GM12875 (cell line): ENCODE results near the gene PAN3.

Experiments
- H3K4me3 ChIP-seq: one replicate; pipeline ENCODE4 v1.5.1; 2011; ENCODE audit warnings: low read depth, low read length, control low read depth
- CTCF ChIP-seq: IDR thresholded peaks from 2 replicates; pipeline ENCODE4 v1.5.1; 2011; ENCODE audit warnings: low read depth, mild to moderate bottlenecking, control low read depth, inconsistent platforms, low read length, moderate library complexity, borderline replicate concordance; ENCODE audit not compliant: insufficient read depth

The PAN3 gene

DNA sequence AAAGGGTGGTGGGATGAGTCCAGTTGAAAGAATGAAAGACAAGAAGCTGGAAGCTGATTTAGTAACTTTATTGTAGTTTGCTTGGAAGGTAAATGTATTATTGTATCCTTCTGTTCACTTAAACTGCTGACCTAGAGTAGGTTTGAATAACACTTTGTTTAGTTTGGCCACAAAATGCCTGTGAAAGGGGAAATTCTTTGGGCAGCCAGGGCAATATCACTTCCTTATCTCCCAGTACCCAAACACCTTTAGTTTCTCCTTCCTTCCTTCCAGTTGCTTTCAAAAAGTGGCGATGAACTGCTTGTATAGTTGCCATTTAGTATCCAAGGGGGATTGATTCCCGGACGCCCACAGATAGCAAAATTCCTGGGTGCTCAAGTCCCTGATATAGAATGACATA lies 120.1 kb downstream of the PAN3 start:
- H3K4me3 ChIP-seq: no peak overlapping the region
- no peak for TF ChIP-seq CTCF

DNA sequence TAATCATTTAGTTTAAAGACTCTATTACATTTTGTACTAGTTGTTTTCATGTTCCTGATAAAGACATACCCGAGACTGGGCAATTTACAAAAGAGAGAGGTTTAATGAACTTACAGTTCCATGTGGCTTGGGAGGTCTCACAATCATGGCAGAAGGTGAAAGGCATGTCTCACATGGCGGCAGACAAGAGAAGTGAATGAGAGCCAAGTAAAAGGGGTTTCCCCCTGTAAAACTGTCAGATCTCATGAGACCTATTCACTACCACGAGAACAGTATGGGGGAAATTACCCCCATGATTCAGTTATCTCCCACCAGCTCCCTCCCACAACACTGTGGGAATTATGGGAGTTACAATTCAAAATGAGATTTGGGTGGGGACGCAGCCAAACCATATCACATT lies 129.2 kb downstream of the PAN3 start:
- TF ChIP-seq CTCF: no peak
- no peak overlapping the region for H3K4me3 ChIP-seq

DNA sequence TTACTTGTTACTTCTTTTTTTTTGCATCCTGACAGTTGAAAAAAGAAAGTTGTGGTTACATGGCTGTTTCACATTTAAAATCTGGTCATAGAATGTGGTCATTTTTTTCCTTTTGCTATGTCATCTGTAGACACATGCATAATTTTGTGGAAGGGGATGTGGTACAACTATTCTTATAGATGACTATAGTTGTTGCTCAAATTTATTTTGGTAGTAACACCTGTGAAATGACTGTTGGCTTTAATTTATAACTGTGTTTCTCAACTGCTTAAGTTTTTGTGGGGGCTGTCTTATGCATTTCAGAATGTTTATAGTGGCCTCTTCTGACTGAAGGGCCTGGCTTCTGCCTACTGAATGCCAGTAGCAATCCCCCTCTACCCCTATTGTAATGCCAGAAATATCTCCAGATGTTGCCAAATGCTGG lies 130.5 kb downstream of the PAN3 start:
- TF ChIP-seq CTCF: no peak
- H3K4me3 ChIP-seq: no peak overlapping the region

GRCh38 chr13:28271056-28271840 lies 132.9 kb downstream of the PAN3 start:
- no peak for TF ChIP-seq CTCF

DNA sequence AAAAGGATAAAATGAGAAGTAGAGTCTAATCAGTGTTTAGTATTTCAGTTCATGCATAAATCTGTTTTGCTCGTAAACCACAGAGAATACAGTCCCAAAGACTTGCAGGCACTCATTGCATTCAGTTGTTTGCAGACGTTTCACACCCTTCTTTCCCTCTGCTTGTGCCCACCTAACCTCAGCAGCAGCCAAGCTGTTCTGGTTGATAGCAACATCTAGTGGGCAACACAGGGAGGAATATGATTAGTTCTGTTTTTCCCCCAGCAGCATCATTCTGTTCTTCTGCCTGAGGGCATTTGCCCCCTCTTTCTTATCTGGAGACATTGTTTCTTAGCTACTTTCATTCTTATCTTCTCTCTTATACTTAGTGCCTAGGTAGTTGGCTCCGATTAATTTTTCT lies 135.6 kb downstream of the PAN3 start:
- no peak for TF ChIP-seq CTCF
- no peak overlapping the region for H3K4me3 ChIP-seq

More at GRCh38 chr13:28271056-28271840, 132.9 kb downstream of the PAN3 start:
- H3K4me3 ChIP-seq: no peak overlapping the region

GRCh38 chr13:28282451-28282850 lies 144.1 kb downstream of the PAN3 start:
- no peak overlapping the region for H3K4me3 ChIP-seq
- no peak for TF ChIP-seq CTCF

DNA sequence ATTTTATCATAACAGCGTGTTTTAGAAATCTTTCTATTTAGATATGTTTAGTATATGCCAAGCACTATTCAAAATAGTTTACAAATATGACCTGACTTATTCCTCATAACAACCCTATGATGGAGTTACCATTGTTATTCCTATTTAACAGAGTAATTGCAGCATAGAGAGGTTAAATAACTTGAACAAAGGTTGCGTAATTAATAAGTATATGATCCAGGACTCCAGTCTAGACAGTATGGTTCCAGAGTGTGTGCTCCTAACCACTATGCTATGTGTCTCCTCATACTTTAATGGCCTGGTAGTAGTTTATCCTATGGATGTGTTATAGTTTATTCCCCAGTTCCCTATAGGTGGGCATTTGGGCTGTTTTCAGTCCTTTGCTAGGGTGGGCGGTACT lies 145.3 kb downstream of the PAN3 start:
- TF ChIP-seq CTCF: no peak

More for the DNA sequence above, 145.3 kb downstream of the PAN3 start:
- no peak overlapping the region for H3K4me3 ChIP-seq
